ENCODE results near the gene STRADA. TPM values are rescaled to one million over a fixed set of nuclear protein-coding genes. Genes with fewer than 3 reads are reported as not detected.
A peak's percentile ranks its signal among the peaks of the same experiment; 100 is the strongest.

STRADA gene
- total and polyA plus RNA-seq, 2 donors: 13.4 to 32.2 TPM

DNA sequence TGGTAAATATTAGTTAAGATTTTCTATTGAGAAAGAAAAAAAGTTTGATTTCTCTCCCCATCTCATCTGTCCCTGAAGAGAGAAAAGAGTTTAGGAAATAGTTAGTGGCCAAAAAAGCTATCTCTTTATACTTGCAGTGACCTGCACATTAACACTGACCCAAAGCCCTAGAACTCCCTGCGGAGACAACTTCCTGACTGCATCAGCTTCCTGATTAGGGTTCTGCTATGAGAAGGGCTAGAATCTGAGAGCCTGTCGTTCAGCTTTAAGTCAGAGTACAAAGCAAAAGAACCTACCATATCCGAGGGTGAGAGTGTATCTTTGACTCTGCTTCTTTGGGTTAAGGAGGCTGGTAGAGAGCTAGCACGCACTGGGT lies 66.4 kb downstream of the STRADA start:
- no peak overlapping the region for H3K27ac ChIP-seq (ENCODE audit: low read depth in 1 of 2, low read length in 1 of 2)

DNA sequence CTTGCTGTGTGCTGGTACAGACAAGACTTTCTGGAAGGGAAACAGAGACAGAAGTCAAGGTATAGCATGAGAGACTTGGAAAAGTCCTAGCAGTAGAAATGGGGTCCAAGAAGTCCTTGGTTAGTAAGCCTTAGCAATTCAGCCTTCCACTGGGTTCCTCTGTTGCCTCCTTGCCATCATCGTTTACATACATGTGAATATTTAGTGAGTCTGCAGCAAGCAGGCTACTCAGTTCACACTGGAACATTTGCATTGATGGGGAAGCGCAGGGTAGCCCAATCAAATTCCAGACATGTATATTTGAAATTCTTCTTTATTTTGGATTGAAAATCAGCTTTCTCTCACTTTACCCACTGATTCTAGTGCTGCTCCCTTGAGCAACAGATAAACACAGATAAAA lies 68.7 kb downstream of the STRADA start:
- 95% methylated on average over 2 of the region's 2 CpGs for WGBS
- Histone ChIP-seq H3K4me1 (ENCODE audit: control insufficient read depth in 2 of 2, insufficient read depth in 2 of 2, low read length in 2 of 2) (no peaks in the 10 kb centered on the region), H3K27ac (ENCODE audit: low read depth in 1 of 2, low read length in 1 of 2) (no peak overlapping the region), H3K9me3 (ENCODE audit: control insufficient read depth in 2 of 2, insufficient read depth in 1 of 2, low read length in 1 of 2) (no peaks in the 10 kb centered on the region), H3K4me3 (ENCODE audit: low read length in 2 of 2) (no peak overlapping the region), H3K36me3 (ENCODE audit: control insufficient read depth in 2 of 2, insufficient read depth in 2 of 2, low read length in 1 of 2) (peaks cover 45 to 50% of the 10 kb centered on the region in 2 donors), H3K27me3 (ENCODE audit: control insufficient read depth in 2 of 2, insufficient read depth in 1 of 2, low read length in 1 of 2) (no peaks in the 10 kb centered on the region)
- no peak for DNase-seq (ENCODE audit: low read depth in 6 of 9, low spot score in 9 of 9)

More for the DNA sequence above, 66.4 kb downstream of the STRADA start:
- no peaks in the 10 kb centered on the region for H3K9me3 ChIP-seq (ENCODE audit: control insufficient read depth in 2 of 2, insufficient read depth in 1 of 2, low read length in 1 of 2)
- no peak overlapping the region for H3K4me3 ChIP-seq (ENCODE audit: low read length in 2 of 2)
- DNase-seq (ENCODE audit: low read depth in 6 of 9, low spot score in 9 of 9): no peak
- WGBS: 66% methylated on average over 4 of the region's 4 CpGs
- no peaks in the 10 kb centered on the region for H3K4me1 ChIP-seq (ENCODE audit: control insufficient read depth in 2 of 2, insufficient read depth in 2 of 2, low read length in 2 of 2)
- no peaks in the 10 kb centered on the region for H3K27me3 ChIP-seq (ENCODE audit: control insufficient read depth in 2 of 2, insufficient read depth in 1 of 2, low read length in 1 of 2)
- H3K36me3 ChIP-seq (ENCODE audit: control insufficient read depth in 2 of 2, insufficient read depth in 2 of 2, low read length in 1 of 2): peaks cover 28 to 34% of the 10 kb centered on the region in 2 donors

DNA sequence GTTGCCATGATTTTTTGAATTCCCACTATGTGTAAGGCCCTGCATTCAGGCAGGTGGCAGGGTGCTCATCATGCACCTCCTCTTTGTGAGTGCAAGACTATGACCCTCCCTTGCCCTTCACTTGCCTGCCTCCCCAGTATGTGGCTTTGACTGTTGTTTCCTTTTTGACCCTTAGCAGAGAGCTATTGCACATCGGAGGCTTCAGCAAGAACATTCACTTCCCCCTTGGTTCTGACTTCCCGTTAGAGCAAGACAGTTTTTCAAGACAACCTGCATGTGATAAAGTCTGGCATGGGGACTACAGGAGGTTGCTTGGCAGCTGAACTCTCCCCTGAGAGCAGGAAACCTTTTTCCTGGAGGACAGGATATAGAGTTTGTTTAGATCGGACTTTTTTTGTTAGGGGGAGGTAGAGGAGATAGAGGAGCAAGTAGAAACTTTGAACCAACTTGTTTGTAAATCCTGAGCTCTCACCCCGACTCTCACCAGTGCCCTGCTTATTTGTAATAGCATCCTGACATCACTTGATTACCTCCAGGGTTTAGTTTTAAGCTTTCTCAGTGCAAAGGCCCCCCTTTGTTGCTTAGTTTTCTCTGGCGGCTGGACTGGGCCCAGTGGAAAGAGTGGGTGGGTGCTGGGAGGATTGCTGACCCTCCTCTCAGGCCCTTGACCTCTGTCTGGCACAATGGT lies 75.9 kb downstream of the STRADA start:
- Histone ChIP-seq H3K4me3 (ENCODE audit: low read length in 2 of 2) (no peak overlapping the region), H3K27me3 (ENCODE audit: control insufficient read depth in 2 of 2, insufficient read depth in 1 of 2, low read length in 1 of 2) (no peaks in the 10 kb centered on the region), H3K36me3 (ENCODE audit: control insufficient read depth in 2 of 2, insufficient read depth in 2 of 2, low read length in 1 of 2) (peaks cover 45 to 49% of the 10 kb centered on the region in 2 donors), H3K9me3 (ENCODE audit: control insufficient read depth in 2 of 2, insufficient read depth in 1 of 2, low read length in 1 of 2) (no peaks in the 10 kb centered on the region), H3K27ac (ENCODE audit: low read depth in 1 of 2, low read length in 1 of 2) (peak overlapping the region in 1 of 2 donors; percentile 40), H3K4me1 (ENCODE audit: control insufficient read depth in 2 of 2, insufficient read depth in 2 of 2, low read length in 2 of 2) (peaks cover 0 to 6% of the 10 kb centered on the region in 2 donors)
- 32% methylated on average over 5 of the region's 5 CpGs for WGBS
- DNase-seq (ENCODE audit: low read depth in 6 of 9, low spot score in 9 of 9): peak in 2 of 9 donors; percentile 7 to 27

DNA sequence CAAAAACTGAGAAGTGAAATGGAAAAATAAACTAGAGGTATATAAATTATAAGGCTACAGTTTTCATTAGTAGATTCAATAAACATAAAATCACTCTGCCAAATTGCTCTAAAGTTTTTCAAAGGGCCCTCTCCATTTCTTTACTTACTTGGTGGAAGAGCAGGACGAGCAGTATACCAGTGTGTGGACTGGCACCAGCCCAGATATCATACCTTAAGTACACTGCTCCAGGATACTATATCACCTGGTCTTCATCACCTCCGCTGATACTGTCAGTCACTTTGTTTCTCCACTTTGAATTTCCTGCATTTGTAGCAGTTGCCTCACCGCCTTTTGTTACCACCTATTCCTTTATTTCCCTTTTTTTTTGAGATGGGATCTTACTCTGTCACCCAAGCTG lies 81.7 kb downstream of the STRADA start:
- Histone ChIP-seq H3K9me3 (ENCODE audit: control insufficient read depth in 2 of 2, insufficient read depth in 1 of 2, low read length in 1 of 2) (no peaks in the 10 kb centered on the region), H3K27me3 (ENCODE audit: control insufficient read depth in 2 of 2, insufficient read depth in 1 of 2, low read length in 1 of 2) (no peaks in the 10 kb centered on the region), H3K4me1 (ENCODE audit: control insufficient read depth in 2 of 2, insufficient read depth in 2 of 2, low read length in 2 of 2) (no peaks in the 10 kb centered on the region), H3K27ac (ENCODE audit: low read depth in 1 of 2, low read length in 1 of 2) (no peak overlapping the region), H3K36me3 (ENCODE audit: control insufficient read depth in 2 of 2, insufficient read depth in 2 of 2, low read length in 1 of 2) (peaks cover 30 to 38% of the 10 kb centered on the region in 2 donors), H3K4me3 (ENCODE audit: low read length in 2 of 2) (no peak overlapping the region)
- no peak for DNase-seq (ENCODE audit: low read depth in 6 of 9, low spot score in 9 of 9)
- 97% methylated on average over 3 of the region's 3 CpGs for WGBS

DNA sequence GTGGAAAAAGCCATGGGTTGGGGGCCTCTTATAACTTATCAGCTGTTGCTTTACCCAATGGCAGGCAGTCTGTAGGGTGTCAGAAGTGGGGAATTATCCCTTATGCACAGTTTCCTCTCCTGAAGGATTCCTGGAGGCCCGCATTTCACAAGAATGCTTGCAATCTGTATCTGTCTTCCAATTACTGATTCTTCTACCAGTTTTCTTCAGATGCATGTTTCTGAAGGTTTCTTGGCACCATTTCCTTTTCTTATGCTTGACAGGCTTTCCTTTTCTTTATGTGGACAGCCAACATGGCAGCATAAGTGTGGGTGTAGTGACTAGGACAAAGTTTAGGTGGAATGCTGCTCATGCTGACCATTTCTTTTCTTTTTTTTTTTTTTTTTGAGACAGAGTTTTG lies 83.2 kb downstream of the STRADA start:
- no peaks in the 10 kb centered on the region for H3K4me1 ChIP-seq (ENCODE audit: control insufficient read depth in 2 of 2, insufficient read depth in 2 of 2, low read length in 2 of 2)
- no peak for DNase-seq (ENCODE audit: low read depth in 6 of 9, low spot score in 9 of 9)
- H3K4me3 ChIP-seq (ENCODE audit: low read length in 2 of 2): no peak overlapping the region
- H3K27me3 ChIP-seq (ENCODE audit: control insufficient read depth in 2 of 2, insufficient read depth in 1 of 2, low read length in 1 of 2): no peaks in the 10 kb centered on the region
- H3K36me3 ChIP-seq (ENCODE audit: control insufficient read depth in 2 of 2, insufficient read depth in 2 of 2, low read length in 1 of 2): peaks cover 27 to 38% of the 10 kb centered on the region in 2 donors
- H3K27ac ChIP-seq (ENCODE audit: low read depth in 1 of 2, low read length in 1 of 2): no peak overlapping the region
- H3K9me3 ChIP-seq (ENCODE audit: control insufficient read depth in 2 of 2, insufficient read depth in 1 of 2, low read length in 1 of 2): no peaks in the 10 kb centered on the region
- 88% methylated on average over 1 of the region's 1 CpG for WGBS

DNA sequence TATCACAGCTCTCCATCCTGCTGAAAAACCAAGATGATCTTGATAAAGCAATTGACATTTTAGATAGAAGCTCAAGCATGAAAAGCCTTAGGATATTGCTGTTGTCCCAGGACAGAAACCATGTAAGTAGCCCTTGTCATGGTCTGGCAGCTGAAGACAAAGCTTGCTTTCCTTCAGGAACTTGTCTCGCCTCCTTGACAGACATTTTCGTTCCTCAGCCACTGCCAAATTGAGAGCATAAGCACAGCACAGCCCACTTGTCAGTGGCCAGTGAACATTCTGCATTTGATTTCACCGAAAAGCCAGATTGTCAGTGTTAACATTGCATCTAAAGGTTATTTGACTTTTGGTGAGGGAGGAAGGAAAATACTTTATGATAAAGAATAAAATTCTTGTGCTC lies 83.8 kb downstream of the STRADA start:
- no peaks in the 10 kb centered on the region for H3K27me3 ChIP-seq (ENCODE audit: control insufficient read depth in 2 of 2, insufficient read depth in 1 of 2, low read length in 1 of 2)
- H3K4me3 ChIP-seq (ENCODE audit: low read length in 2 of 2): no peak overlapping the region
- H3K9me3 ChIP-seq (ENCODE audit: control insufficient read depth in 2 of 2, insufficient read depth in 1 of 2, low read length in 1 of 2): no peaks in the 10 kb centered on the region
- H3K36me3 ChIP-seq (ENCODE audit: control insufficient read depth in 2 of 2, insufficient read depth in 2 of 2, low read length in 1 of 2): peaks cover 32 to 42% of the 10 kb centered on the region in 2 donors
- DNase-seq (ENCODE audit: low read depth in 6 of 9, low spot score in 9 of 9): no peak
- WGBS: 95% methylated on average over 3 of the region's 3 CpGs
- H3K27ac ChIP-seq (ENCODE audit: low read depth in 1 of 2, low read length in 1 of 2): no peak overlapping the region
- no peaks in the 10 kb centered on the region for H3K4me1 ChIP-seq (ENCODE audit: control insufficient read depth in 2 of 2, insufficient read depth in 2 of 2, low read length in 2 of 2)

DNA sequence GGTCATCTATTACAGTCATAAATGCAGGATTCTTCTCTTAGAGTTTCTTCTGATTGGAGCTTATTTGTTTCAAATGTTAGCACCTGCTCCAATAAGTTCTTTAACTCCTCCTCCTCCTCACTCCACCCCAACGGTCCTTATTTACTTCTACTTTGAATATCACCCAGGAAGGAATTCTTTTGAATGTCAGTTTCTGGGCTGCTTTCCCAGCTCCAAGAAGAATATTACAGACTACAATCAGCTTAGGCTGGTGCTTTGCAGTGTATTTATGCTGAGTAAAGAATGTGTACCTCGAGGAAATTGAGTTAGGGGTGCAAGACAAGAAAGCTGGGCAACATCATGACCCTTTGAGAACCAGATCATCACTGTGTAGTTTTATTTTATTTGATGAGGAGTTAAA lies 88.5 kb downstream of the STRADA start:
- Histone ChIP-seq H3K36me3 (ENCODE audit: control insufficient read depth in 2 of 2, insufficient read depth in 2 of 2, low read length in 1 of 2) (peaks cover 25 to 36% of the 10 kb centered on the region in 2 donors), H3K4me3 (ENCODE audit: low read length in 2 of 2) (no peak overlapping the region), H3K27ac (ENCODE audit: low read depth in 1 of 2, low read length in 1 of 2) (no peak overlapping the region), H3K9me3 (ENCODE audit: control insufficient read depth in 2 of 2, insufficient read depth in 1 of 2, low read length in 1 of 2) (no peaks in the 10 kb centered on the region), H3K4me1 (ENCODE audit: control insufficient read depth in 2 of 2, insufficient read depth in 2 of 2, low read length in 2 of 2) (no peaks in the 10 kb centered on the region), H3K27me3 (ENCODE audit: control insufficient read depth in 2 of 2, insufficient read depth in 1 of 2, low read length in 1 of 2) (no peaks in the 10 kb centered on the region)
- 95% methylated on average over 2 of the region's 2 CpGs for WGBS
- DNase-seq (ENCODE audit: low read depth in 6 of 9, low spot score in 9 of 9): no peak

Other genes with a start within 250 kb of the STRADA start
- gene KCNH6, start 218.4 kb downstream of the STRADA start, total RNA-seq: 0.05 TPM
- gene KCNH6, start 218.4 kb downstream of the STRADA start, polyA plus RNA-seq: 0.25 TPM
- gene DCAF7, start 191.3 kb downstream of the STRADA start, total RNA-seq: 26.0 TPM
- 19.8 TPM for gene DCAF7, start 191.3 kb downstream of the STRADA start, polyA plus RNA-seq
- gene TACO1, start 140.9 kb downstream of the STRADA start, total RNA-seq: 10.1 TPM
- 14.2 TPM for gene TACO1, start 140.9 kb downstream of the STRADA start, polyA plus RNA-seq
- 15.5 TPM for gene MAP3K3, start 119.4 kb downstream of the STRADA start, total RNA-seq
- 21.0 TPM for gene MAP3K3, start 119.4 kb downstream of the STRADA start, polyA plus RNA-seq
- 202 TPM for gene LIMD2, start 41.7 kb downstream of the STRADA start, total RNA-seq
- 309 TPM for gene LIMD2, start 41.7 kb downstream of the STRADA start, polyA plus RNA-seq
- 34.7 TPM for gene CCDC47, start 31.8 kb upstream of the STRADA start, total RNA-seq
- 25.9 TPM for gene CCDC47, start 31.8 kb upstream of the STRADA start, polyA plus RNA-seq
- 58.9 TPM for gene DDX42, start 32.4 kb upstream of the STRADA start, total RNA-seq
- 92.8 TPM for gene DDX42, start 32.4 kb upstream of the STRADA start, polyA plus RNA-seq
- gene PSMC5, start 85.6 kb upstream of the STRADA start, total RNA-seq: 31.7 TPM
- 179 TPM for gene PSMC5, start 85.6 kb upstream of the STRADA start, polyA plus RNA-seq
- gene FTSJ3, start 85.9 kb upstream of the STRADA start, total RNA-seq: 32.9 TPM
- gene FTSJ3, start 85.9 kb upstream of the STRADA start, polyA plus RNA-seq: 21.0 TPM
- 72.1 TPM for gene SMARCD2, start 100.9 kb upstream of the STRADA start, total RNA-seq
- gene SMARCD2, start 100.9 kb upstream of the STRADA start, polyA plus RNA-seq: 68.9 TPM
- 1.0 TPM for gene CSH2, start 131.9 kb upstream of the STRADA start, total RNA-seq
- gene CSH2, start 131.9 kb upstream of the STRADA start, polyA plus RNA-seq: 11.2 TPM
- gene GH2, start 140.1 kb upstream of the STRADA start, total RNA-seq: 0.24 TPM
- 1.2 TPM for gene GH2, start 140.1 kb upstream of the STRADA start, polyA plus RNA-seq
- 2.3 TPM for gene CSH1, start 154.8 kb upstream of the STRADA start, total RNA-seq
- 11.6 TPM for gene CSH1, start 154.8 kb upstream of the STRADA start, polyA plus RNA-seq
- gene CSHL1, start 169.5 kb upstream of the STRADA start, total RNA-seq: 0.24 TPM
- gene CSHL1, start 169.5 kb upstream of the STRADA start, polyA plus RNA-seq: 1.3 TPM
- 0.33 TPM for gene GH1, start 177.0 kb upstream of the STRADA start, total RNA-seq
- 3.1 TPM for gene GH1, start 177.0 kb upstream of the STRADA start, polyA plus RNA-seq
- 19.5 TPM for gene CD79B, start 190.5 kb upstream of the STRADA start, total RNA-seq
- gene CD79B, start 190.5 kb upstream of the STRADA start, polyA plus RNA-seq: 34.1 TPM
- 0.19 TPM for gene SCN4A, start 231.1 kb upstream of the STRADA start, total RNA-seq
- gene SCN4A, start 231.1 kb upstream of the STRADA start, polyA plus RNA-seq: 0.46 TPM

All from thymus (tissue), 11 donors.